ENCODE data around the gene ERBB4. TPM values are rescaled to one million over a fixed set of nuclear protein-coding genes. Genes with fewer than 3 reads are reported as not detected.

ERBB4 gene
- total and polyA plus RNA-seq, 2 of the 8 experiments (the other 6 are each of a cell fraction or from before 2014, with no cell fraction given): 0.34 to 1.3 TPM

- CTCF ChIA-PET (ENCODE audit: partially characterized antibody): interaction anchor here (0.9 to 1.2 kb wide), 3 partner anchors 9 to 30 kb away, joined by 3 read pairs; no protein-coding TSS in a partner anchor
- no peaks in the 10 kb centered on the region for H3K79me1 ChIP-seq (ENCODE audit: low read depth, low read length)
- 79% methylated on average over 7 of the region's 7 CpGs; no CpG with 5 or more reads in 1 of the 2 experiments for WGBS, 2 experiments (ENCODE audit: extremely low coverage in 1 of 2, insufficient coverage in 1 of 2, insufficient read length in 1 of 2, insufficient replicate concordance in 2 of 2, low coverage in 1 of 2, low lambda C conversion rate in 2 of 2, missing lambda C conversion rate in 1 of 2)
Observed at GRCh38 chr2:211823886-211824479, 714.6 kb downstream of the ERBB4 start.

More at GRCh38 chr2:211823886-211824479, 714.6 kb downstream of the ERBB4 start:
- Histone ChIP-seq H3K14ac (ENCODE audit: insufficient read length) (no peak overlapping the region), H2AFZ (ENCODE audit: low read length) (no peak overlapping the region), H3K9me3 (ENCODE audit: insufficient read depth in 2 of 2, low read depth in 1 of 2, low read length in 1 of 2) (no peaks in the 10 kb centered on the region), H3K23ac (ENCODE audit: insufficient read length) (no peak overlapping the region), H2AK5ac (ENCODE audit: low read depth, low read length) (no peak overlapping the region), H2BK120ac (replicated peaks; ENCODE audit: low read depth, low read length) (no peak overlapping the region), H3K79me2 (ENCODE audit: control insufficient read depth in 1 of 2, insufficient read depth in 2 of 2, low read length in 2 of 2) (no peaks in the 10 kb centered on the region), H2BK15ac (ENCODE audit: low read length) (no peak overlapping the region), H3K9ac (replicated peaks in 1 of 4; ENCODE audit: extremely low read depth in 1 of 4, low read depth in 3 of 4, low read length in 3 of 4) (no peak overlapping the region), H3K36me3 (ENCODE audit: control insufficient read depth in 2 of 4, insufficient read depth in 4 of 4, low read length in 3 of 4) (no peaks in the 10 kb centered on the region), H3K4ac (replicated peaks; ENCODE audit: insufficient read length, low read depth, low read length) (no peak overlapping the region), H3K4me3 (ENCODE audit: extremely low read depth in 1 of 4, insufficient read depth in 2 of 4, low read depth in 3 of 4, low read length in 4 of 4) (no peak overlapping the region), H4K91ac (replicated peaks; ENCODE audit: insufficient read length, low read length) (no peak overlapping the region), H3K23me2 (ENCODE audit: low read depth, low read length) (no peaks in the 10 kb centered on the region; the same call in 1 of the 2 replicates), H3K4me2 (ENCODE audit: insufficient read depth in 1 of 2, low read depth in 2 of 2, low read length in 2 of 2) (no peak overlapping the region), H2BK5ac (ENCODE audit: low read depth, low read length) (no peak overlapping the region), H3K56ac (replicated peaks; ENCODE audit: insufficient read length, low read depth, low read length) (no peak overlapping the region), H4K20me1 (replicated peaks in 1 of 2; ENCODE audit: control insufficient read depth in 1 of 2, insufficient read depth in 2 of 2, low read length in 2 of 2) (no peaks in the 10 kb centered on the region), H4K5ac (ENCODE audit: insufficient read length, low read depth, low read length) (no peak overlapping the region), H3K27ac (ENCODE audit: low read depth, low read length) (no peak overlapping the region), H3K27me3 (replicated peaks in 1 of 4; ENCODE audit: control insufficient read depth in 3 of 4, extremely low read depth in 1 of 4, insufficient read depth in 3 of 4, low read length in 3 of 4) (no peaks in the 10 kb centered on the region), H2BK12ac (ENCODE audit: low read depth, low read length) (no peak overlapping the region), H3K4me1 (replicated peaks in 1 of 4; ENCODE audit: control insufficient read depth in 3 of 4, insufficient read depth in 4 of 4, low read length in 3 of 4) (no peaks in the 10 kb centered on the region), H2BK20ac (ENCODE audit: low read length) (no peak overlapping the region), H4K8ac (ENCODE audit: extremely low read depth, insufficient read depth, low read length) (no peak overlapping the region), H3K18ac (ENCODE audit: extremely low read depth, low read length) (no peak overlapping the region)
- POLR2A ChIA-PET (ENCODE audit: partially characterized antibody): no interaction called here
- DNase-seq (ENCODE audit: low read depth in 1 of 2, low spot score in 2 of 2) (no peak), FAIRE-seq (no peak)
- no peak for TF ChIP-seq SIRT6 (IDR thresholded peaks at IDR 0.05; ENCODE audit: low read length)
- TF ChIP-seq TAF1 (IDR thresholded peaks at IDR 0.05; ENCODE audit: low read depth, low read length): no peak
- no peak for TF ChIP-seq JUN (IDR thresholded peaks at IDR 0.05; ENCODE audit: low read depth, low read length)
- TF ChIP-seq SIN3A (conservative IDR thresholded peaks at IDR 0.05 in 1 of 2, IDR thresholded peaks at IDR 0.05 in 1 of 2; ENCODE audit: low read depth in 1 of 2, low read length in 2 of 2): no peak
